ENCODE results near the gene GALNT2.

Gene GALNT2

GRCh38 chr1:230291731-230292620 is 224.9 kb downstream of the GALNT2 start:
- Histone ChIP-seq H3K27ac (ENCODE audit: low read length) (no peak overlapping the region), H3K4me3 (ENCODE audit: low read depth in 1 of 2, low read length in 2 of 2) (no peak overlapping the region), H3K36me3 (ENCODE audit: control insufficient read depth in 1 of 2, insufficient read depth in 2 of 2, low read length in 2 of 2) (no peaks in the 10 kb centered on the region), H3K27me3 (ENCODE audit: low read depth, low read length) (no peaks in the 10 kb centered on the region), H3K4me1 (ENCODE audit: control insufficient read depth in 1 of 2, insufficient read depth in 2 of 2, low read length in 2 of 2) (no peaks in the 10 kb centered on the region), H3K9me3 (ENCODE audit: control insufficient read depth in 1 of 2, low read length in 2 of 2) (no peaks in the 10 kb centered on the region)

- H3K27me3 ChIP-seq (ENCODE audit: low read depth, low read length), result no peaks in the 10 kb centered on the region
- H3K4me1 ChIP-seq (ENCODE audit: control insufficient read depth in 1 of 2, insufficient read depth in 2 of 2, low read length in 2 of 2), result no peaks in the 10 kb centered on the region
- no peak overlapping the region for H3K4me3 ChIP-seq (ENCODE audit: low read depth in 1 of 2, low read length in 2 of 2)
- H3K36me3 ChIP-seq (ENCODE audit: control insufficient read depth in 1 of 2, insufficient read depth in 2 of 2, low read length in 2 of 2), result no peaks in the 10 kb centered on the region
- H3K27ac ChIP-seq (ENCODE audit: low read length), result no peak overlapping the region
- no peaks in the 10 kb centered on the region for H3K9me3 ChIP-seq (ENCODE audit: control insufficient read depth in 1 of 2, low read length in 2 of 2)
These were observed 225.8 kb downstream of the GALNT2 start for GRCh38 chr1:230292689-230293389.

DNA sequence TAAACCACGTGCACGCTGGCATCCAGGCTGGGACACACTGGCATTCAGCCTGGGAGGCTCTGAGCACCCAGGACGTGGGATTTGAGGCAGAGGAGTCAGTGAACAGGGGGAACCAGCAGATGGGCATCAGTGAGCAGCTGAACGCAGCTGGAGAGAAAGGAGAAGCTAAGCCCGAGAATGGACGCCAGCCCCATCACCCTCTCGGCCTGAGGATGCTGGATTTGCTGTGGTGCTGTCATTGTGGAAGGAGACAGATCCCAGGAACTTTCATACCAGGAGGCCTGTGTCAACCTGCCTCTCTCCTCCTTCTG is 226.3 kb downstream of the GALNT2 start:
- H3K27me3 ChIP-seq (ENCODE audit: low read depth, low read length), result no peaks in the 10 kb centered on the region

DNA sequence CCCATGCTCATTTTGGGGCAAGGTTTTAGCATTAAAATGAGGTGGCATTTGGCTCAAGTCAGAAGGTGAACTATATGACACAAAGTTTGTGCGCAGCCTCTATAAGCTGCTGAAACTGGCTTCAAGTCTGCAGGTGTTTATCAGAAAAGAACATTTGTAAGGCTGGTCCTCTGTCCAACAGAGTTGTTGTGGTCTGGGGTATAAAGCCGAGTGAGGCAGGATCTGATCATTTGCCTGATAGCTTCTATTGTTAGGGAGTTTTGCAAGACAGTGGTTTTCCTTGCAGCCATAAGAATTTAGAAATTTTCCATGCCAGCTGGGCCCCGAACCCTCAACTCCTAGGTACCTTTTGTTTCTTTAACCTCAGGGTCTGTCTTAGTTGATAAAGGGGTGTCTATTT is 228.3 kb downstream of the GALNT2 start:
- H3K36me3 ChIP-seq (ENCODE audit: control insufficient read depth in 1 of 2, insufficient read depth in 2 of 2, low read length in 2 of 2), result no peaks in the 10 kb centered on the region
- H3K9me3 ChIP-seq (ENCODE audit: control insufficient read depth in 1 of 2, low read length in 2 of 2), result no peaks in the 10 kb centered on the region
- no peaks in the 10 kb centered on the region for H3K4me1 ChIP-seq (ENCODE audit: control insufficient read depth in 1 of 2, insufficient read depth in 2 of 2, low read length in 2 of 2)
- no peak overlapping the region for H3K4me3 ChIP-seq (ENCODE audit: low read depth in 1 of 2, low read length in 2 of 2)
- no peak overlapping the region for H3K27ac ChIP-seq (ENCODE audit: low read length)
- H3K27me3 ChIP-seq (ENCODE audit: low read depth, low read length), result no peaks in the 10 kb centered on the region

More for the DNA sequence above, 226.3 kb downstream of the GALNT2 start:
- Histone ChIP-seq H3K4me1 (ENCODE audit: control insufficient read depth in 1 of 2, insufficient read depth in 2 of 2, low read length in 2 of 2) (no peaks in the 10 kb centered on the region), H3K4me3 (ENCODE audit: low read depth in 1 of 2, low read length in 2 of 2) (no peak overlapping the region), H3K9me3 (ENCODE audit: control insufficient read depth in 1 of 2, low read length in 2 of 2) (no peaks in the 10 kb centered on the region), H3K36me3 (ENCODE audit: control insufficient read depth in 1 of 2, insufficient read depth in 2 of 2, low read length in 2 of 2) (no peaks in the 10 kb centered on the region), H3K27ac (ENCODE audit: low read length) (no peak overlapping the region)

DNA sequence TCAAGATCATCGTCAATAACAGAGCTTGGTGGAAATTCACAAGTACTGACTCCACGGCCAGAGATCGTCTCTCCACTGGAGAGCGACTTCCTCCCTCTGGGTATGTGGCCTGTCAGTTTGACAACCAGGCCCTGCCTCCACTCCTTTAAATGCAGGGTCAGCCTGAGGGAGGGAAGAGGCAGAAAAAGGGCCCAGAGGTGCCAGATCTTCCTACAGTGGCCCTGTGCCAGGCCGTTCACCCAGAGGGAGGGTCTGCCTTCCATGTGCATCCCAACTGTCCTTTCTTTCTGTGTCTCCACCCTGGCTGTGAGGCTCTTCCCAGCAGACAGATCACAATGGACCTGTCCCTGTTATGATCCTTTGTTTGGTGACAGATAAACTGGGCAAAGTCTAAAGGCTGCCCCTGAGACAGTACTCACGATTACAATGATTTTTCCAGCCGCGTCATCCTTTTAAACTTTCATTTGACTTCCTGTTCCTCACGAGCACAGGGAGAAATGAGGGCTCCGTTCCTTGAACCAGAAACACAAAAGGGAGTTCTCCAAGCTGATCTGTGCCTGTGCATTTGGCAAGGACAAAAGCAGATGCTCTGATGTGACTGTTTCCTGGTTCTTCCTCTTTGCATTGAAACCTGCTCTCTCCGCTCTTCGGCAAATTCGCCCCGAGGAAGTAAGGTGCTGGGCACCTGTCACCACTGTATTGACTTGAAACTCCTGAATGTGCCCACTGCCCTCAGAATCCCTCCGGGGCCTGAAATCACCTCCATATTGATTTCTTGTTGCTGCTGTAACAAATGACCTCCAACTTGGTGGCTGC is 232.4 kb downstream of the GALNT2 start:
- H3K4me1 ChIP-seq (ENCODE audit: control insufficient read depth in 1 of 2, insufficient read depth in 2 of 2, low read length in 2 of 2), result no peaks in the 10 kb centered on the region
- H3K27me3 ChIP-seq (ENCODE audit: low read depth, low read length), result no peaks in the 10 kb centered on the region
- H3K4me3 ChIP-seq (ENCODE audit: low read depth in 1 of 2, low read length in 2 of 2), result no peak overlapping the region
- no peaks in the 10 kb centered on the region for H3K36me3 ChIP-seq (ENCODE audit: control insufficient read depth in 1 of 2, insufficient read depth in 2 of 2, low read length in 2 of 2)
- no peaks in the 10 kb centered on the region for H3K9me3 ChIP-seq (ENCODE audit: control insufficient read depth in 1 of 2, low read length in 2 of 2)
- no peak overlapping the region for H3K27ac ChIP-seq (ENCODE audit: low read length)

GRCh38 chr1:230300322-230301301 is 233.6 kb downstream of the GALNT2 start:
- no peaks in the 10 kb centered on the region for H3K9me3 ChIP-seq (ENCODE audit: control insufficient read depth in 1 of 2, low read length in 2 of 2)
- H3K4me1 ChIP-seq (ENCODE audit: control insufficient read depth in 1 of 2, insufficient read depth in 2 of 2, low read length in 2 of 2), result no peaks in the 10 kb centered on the region
- no peaks in the 10 kb centered on the region for H3K36me3 ChIP-seq (ENCODE audit: control insufficient read depth in 1 of 2, insufficient read depth in 2 of 2, low read length in 2 of 2)
- H3K27me3 ChIP-seq (ENCODE audit: low read depth, low read length), result no peaks in the 10 kb centered on the region
- no peak overlapping the region for H3K27ac ChIP-seq (ENCODE audit: low read length)
- no peak overlapping the region for H3K4me3 ChIP-seq (ENCODE audit: low read depth in 1 of 2, low read length in 2 of 2)

DNA sequence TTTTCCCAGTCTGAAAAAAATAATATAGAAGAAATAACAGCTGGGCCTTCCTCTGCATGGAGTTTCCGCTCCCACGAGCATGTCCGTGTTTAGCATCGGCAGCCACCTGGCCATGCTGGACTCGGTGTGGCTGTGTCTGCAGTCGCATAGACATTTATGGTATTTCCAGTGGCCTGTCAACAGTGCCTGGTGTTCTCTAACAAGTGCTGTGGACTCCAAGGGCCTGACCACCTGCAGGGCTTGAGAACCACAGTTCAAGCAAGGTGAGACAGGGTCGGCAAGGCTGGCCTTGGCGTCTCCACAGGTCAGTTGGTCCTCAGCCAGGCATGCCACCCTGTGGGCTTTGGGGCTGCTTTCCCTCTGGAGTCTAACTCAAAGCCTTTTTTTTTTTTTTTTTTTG is 234.3 kb downstream of the GALNT2 start:
- Histone ChIP-seq H3K36me3 (ENCODE audit: control insufficient read depth in 1 of 2, insufficient read depth in 2 of 2, low read length in 2 of 2) (no peaks in the 10 kb centered on the region), H3K27me3 (ENCODE audit: low read depth, low read length) (no peaks in the 10 kb centered on the region), H3K9me3 (ENCODE audit: control insufficient read depth in 1 of 2, low read length in 2 of 2) (no peaks in the 10 kb centered on the region), H3K4me3 (ENCODE audit: low read depth in 1 of 2, low read length in 2 of 2) (no peak overlapping the region), H3K27ac (ENCODE audit: low read length) (no peak overlapping the region), H3K4me1 (ENCODE audit: control insufficient read depth in 1 of 2, insufficient read depth in 2 of 2, low read length in 2 of 2) (no peaks in the 10 kb centered on the region)

- no peaks in the 10 kb centered on the region for H3K36me3 ChIP-seq (ENCODE audit: control insufficient read depth in 1 of 2, insufficient read depth in 2 of 2, low read length in 2 of 2)
- no peak overlapping the region for H3K4me3 ChIP-seq (ENCODE audit: low read depth in 1 of 2, low read length in 2 of 2)
- no peak overlapping the region for H3K27ac ChIP-seq (ENCODE audit: low read length)
- no peaks in the 10 kb centered on the region for H3K4me1 ChIP-seq (ENCODE audit: control insufficient read depth in 1 of 2, insufficient read depth in 2 of 2, low read length in 2 of 2)
- no peaks in the 10 kb centered on the region for H3K27me3 ChIP-seq (ENCODE audit: low read depth, low read length)
- no peaks in the 10 kb centered on the region for H3K9me3 ChIP-seq (ENCODE audit: control insufficient read depth in 1 of 2, low read length in 2 of 2)
These were observed 234.8 kb downstream of the GALNT2 start for GRCh38 chr1:230301822-230302221.

- H3K9me3 ChIP-seq (ENCODE audit: control insufficient read depth in 1 of 2, low read length in 2 of 2), result no peaks in the 10 kb centered on the region
- no peak overlapping the region for H3K4me3 ChIP-seq (ENCODE audit: low read depth in 1 of 2, low read length in 2 of 2)
- H3K27ac ChIP-seq (ENCODE audit: low read length), result no peak overlapping the region
- H3K4me1 ChIP-seq (ENCODE audit: control insufficient read depth in 1 of 2, insufficient read depth in 2 of 2, low read length in 2 of 2), result no peaks in the 10 kb centered on the region
- no peaks in the 10 kb centered on the region for H3K27me3 ChIP-seq (ENCODE audit: low read depth, low read length)
- no peaks in the 10 kb centered on the region for H3K36me3 ChIP-seq (ENCODE audit: control insufficient read depth in 1 of 2, insufficient read depth in 2 of 2, low read length in 2 of 2)
These were observed 236.0 kb downstream of the GALNT2 start for GRCh38 chr1:230303069-230303468.

DNA sequence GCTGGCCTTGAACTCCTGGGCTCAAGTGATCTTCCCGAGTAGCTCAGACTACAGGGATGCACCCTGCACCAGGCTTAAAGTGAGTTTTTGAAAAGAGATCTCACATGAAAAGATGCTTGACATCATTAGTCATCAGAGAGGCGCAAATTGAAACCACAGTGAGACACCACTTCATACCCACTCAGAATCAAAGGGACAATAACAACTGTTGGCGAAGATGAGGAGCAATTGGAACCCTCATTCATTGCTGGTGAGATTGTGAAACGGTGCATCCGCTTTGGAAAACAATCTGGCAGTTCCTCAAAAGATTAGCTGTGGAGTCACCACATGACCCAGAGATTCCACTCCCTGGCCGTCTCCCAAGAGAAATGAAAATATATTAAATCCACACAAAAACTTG is 236.8 kb downstream of the GALNT2 start:
- H3K27me3 ChIP-seq (ENCODE audit: low read depth, low read length), result no peaks in the 10 kb centered on the region
- no peak overlapping the region for H3K27ac ChIP-seq (ENCODE audit: low read length)

More for the DNA sequence above, 236.8 kb downstream of the GALNT2 start:
- no peak overlapping the region for H3K4me3 ChIP-seq (ENCODE audit: low read depth in 1 of 2, low read length in 2 of 2)
- no peaks in the 10 kb centered on the region for H3K4me1 ChIP-seq (ENCODE audit: control insufficient read depth in 1 of 2, insufficient read depth in 2 of 2, low read length in 2 of 2)
- H3K36me3 ChIP-seq (ENCODE audit: control insufficient read depth in 1 of 2, insufficient read depth in 2 of 2, low read length in 2 of 2), result no peaks in the 10 kb centered on the region
- no peaks in the 10 kb centered on the region for H3K9me3 ChIP-seq (ENCODE audit: control insufficient read depth in 1 of 2, low read length in 2 of 2)

All from muscle layer of duodenum (tissue), 2 donors.